SIG-M5 treated with dmso at 0.1 percent for 504 hours (cell line): ENCODE results near the gene MXD1.

Experiments
- DNase-seq: peaks from one replicate; lab custom pipeline; 2025; ENCODE audit not compliant: unreplicated experiment; lab: John Stamatoyannopoulos, UW

The MXD1 gene

GRCh38 chr2:69975853-69976462, 61.0 kb downstream of the MXD1 start:
- DNase-seq, result no peak

GRCh38 chr2:69977186-69977585, 62.3 kb downstream of the MXD1 start:
- DNase-seq, result no peak

- DNase-seq, result no peak
Measured at GRCh38 chr2:69977906-69978482, 63.1 kb downstream of the MXD1 start.

- DNase-seq, result no peak
Measured at GRCh38 chr2:69979902-69980807, 65.2 kb downstream of the MXD1 start.

GRCh38 chr2:69983392-69983966, 68.6 kb downstream of the MXD1 start:
- no peak for DNase-seq

GRCh38 chr2:69985216-69985615, 70.3 kb downstream of the MXD1 start:
- no peak for DNase-seq

- DNase-seq, result peak; percentile 93
Measured at GRCh38 chr2:69985688-69986087, 70.8 kb downstream of the MXD1 start.

- DNase-seq, result no peak
Measured at GRCh38 chr2:69986691-69987090, 71.8 kb downstream of the MXD1 start.

GRCh38 chr2:69988086-69988635, 73.3 kb downstream of the MXD1 start:
- DNase-seq, result no peak

GRCh38 chr2:69989009-69989408, 74.1 kb downstream of the MXD1 start:
- no peak for DNase-seq

GRCh38 chr2:69989441-69990105, 74.7 kb downstream of the MXD1 start:
- no peak for DNase-seq
